ENCODE data around the gene ATG12. TPM values are rescaled to one million over a fixed set of nuclear protein-coding genes. Genes with fewer than 3 reads are reported as not detected.

ATG12 gene
- total and polyA plus RNA-seq, 2 experiments from 2014 or later, result 66.0 to 85.7 TPM

DNA sequence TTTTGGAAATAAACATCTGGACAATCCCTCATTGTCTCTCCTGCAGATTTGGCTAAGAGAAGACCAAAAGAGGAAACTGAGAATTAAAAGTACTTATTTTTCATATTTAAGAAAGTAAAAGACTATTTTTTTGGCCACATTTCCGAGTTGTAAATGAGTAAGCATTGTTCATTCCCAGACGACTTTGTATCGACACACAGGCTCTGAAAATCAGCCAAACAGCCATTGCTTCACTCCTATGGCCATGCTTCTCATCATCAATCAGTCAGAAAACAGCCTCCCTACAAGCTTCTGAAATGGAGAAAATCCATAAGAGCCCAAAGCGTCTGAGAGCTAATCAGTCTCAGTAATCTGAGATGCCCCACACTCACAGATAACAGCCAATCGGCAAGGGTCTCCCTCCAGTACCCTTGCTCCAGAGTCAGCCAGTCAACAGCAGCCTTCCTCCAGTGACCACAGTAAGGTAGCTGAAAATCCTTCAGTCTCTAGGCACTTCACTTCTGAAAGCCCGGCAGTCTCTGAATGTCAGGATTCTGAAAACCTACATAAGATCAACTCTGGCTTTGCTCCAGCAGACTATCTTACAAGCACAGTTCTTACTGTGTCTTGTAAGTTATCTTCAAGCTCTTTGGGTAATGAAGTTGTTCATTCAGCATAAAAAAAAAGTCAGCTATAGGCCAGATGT lies 55.8 kb downstream of the ATG12 start:
- DNase-seq (ENCODE audit: low spot score), result no peak
- no peaks in the 10 kb centered on the region for H3K36me3 ChIP-seq (replicated peaks; ENCODE audit: insufficient read depth, low read depth)
- no peaks in the 10 kb centered on the region for H3K9me3 ChIP-seq (ENCODE audit: low read depth)
- H3K27me3 ChIP-seq, result no peaks in the 10 kb centered on the region
- 44% methylated on average over 6 of the region's 6 CpGs for WGBS (ENCODE audit: low lambda C conversion rate, missing lambda C conversion rate)
- H4K20me1 ChIP-seq (ENCODE audit: insufficient read depth, poor library complexity, severe bottlenecking), result no peaks in the 10 kb centered on the region
- H3K4me2 ChIP-seq, result no peak overlapping the region
- H3K27ac ChIP-seq, result no peak overlapping the region
- H3K4me1 ChIP-seq (ENCODE audit: insufficient read depth), result no peaks in the 10 kb centered on the region
- no peak overlapping the region for H2AFZ ChIP-seq
- no peaks in the 10 kb centered on the region for H3K79me2 ChIP-seq
- H3K9me2 ChIP-seq (replicated peaks; ENCODE audit: insufficient read depth), result no peaks in the 10 kb centered on the region
- TF ChIP-seq EZH2phosphoT487 (IDR thresholded peaks at IDR 0.05; ENCODE audit: low read depth, severe bottlenecking, unreplicated experiment) (no peak), EZH2 (IDR thresholded peaks at IDR 0.05; ENCODE audit: borderline replicate concordance) (no peak)
- TF ChIP-seq, protein P1, sequence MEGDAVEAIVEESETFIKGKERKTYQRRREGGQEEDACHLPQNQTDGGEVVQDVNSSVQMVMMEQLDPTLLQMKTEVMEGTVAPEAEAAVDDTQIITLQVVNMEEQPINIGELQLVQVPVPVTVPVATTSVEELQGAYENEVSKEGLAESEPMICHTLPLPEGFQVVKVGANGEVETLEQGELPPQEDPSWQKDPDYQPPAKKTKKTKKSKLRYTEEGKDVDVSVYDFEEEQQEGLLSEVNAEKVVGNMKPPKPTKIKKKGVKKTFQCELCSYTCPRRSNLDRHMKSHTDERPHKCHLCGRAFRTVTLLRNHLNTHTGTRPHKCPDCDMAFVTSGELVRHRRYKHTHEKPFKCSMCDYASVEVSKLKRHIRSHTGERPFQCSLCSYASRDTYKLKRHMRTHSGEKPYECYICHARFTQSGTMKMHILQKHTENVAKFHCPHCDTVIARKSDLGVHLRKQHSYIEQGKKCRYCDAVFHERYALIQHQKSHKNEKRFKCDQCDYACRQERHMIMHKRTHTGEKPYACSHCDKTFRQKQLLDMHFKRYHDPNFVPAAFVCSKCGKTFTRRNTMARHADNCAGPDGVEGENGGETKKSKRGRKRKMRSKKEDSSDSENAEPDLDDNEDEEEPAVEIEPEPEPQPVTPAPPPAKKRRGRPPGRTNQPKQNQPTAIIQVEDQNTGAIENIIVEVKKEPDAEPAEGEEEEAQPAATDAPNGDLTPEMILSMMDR (IDR thresholded peaks at IDR 0.05; ENCODE audit: poor library complexity), result no peak
- no peak overlapping the region for H3K4me3 ChIP-seq

DNA sequence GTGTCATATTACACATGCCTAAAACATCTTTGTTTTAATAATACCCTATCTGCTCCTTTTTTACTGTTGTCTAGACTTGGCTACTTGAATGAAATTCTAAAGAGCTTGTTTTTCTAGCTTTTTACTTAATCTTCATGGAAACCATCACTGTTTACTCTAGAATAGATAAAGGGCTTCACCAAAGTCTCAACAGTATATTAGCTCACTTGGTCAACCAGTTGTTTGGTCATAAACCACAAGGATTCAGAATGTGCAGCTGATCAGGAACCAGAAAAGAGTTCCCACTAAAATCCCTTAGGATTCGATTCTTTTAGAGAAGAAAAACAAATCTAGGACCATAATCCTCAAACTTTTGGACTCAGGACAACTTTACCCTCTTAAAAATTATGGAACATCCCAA lies 62.9 kb downstream of the ATG12 start:
- 26% methylated on average over 1 of the region's 1 CpG for WGBS (ENCODE audit: low lambda C conversion rate, missing lambda C conversion rate)
- no peak overlapping the region for H3K4me3 ChIP-seq
- no peak overlapping the region for H3K27ac ChIP-seq
- H3K9me2 ChIP-seq (replicated peaks; ENCODE audit: insufficient read depth), result no peaks in the 10 kb centered on the region
- H4K20me1 ChIP-seq (ENCODE audit: insufficient read depth, poor library complexity, severe bottlenecking), result no peaks in the 10 kb centered on the region
- DNase-seq (ENCODE audit: low spot score), result no peak
- no peaks in the 10 kb centered on the region for H3K36me3 ChIP-seq (replicated peaks; ENCODE audit: insufficient read depth, low read depth)
- H2AFZ ChIP-seq, result no peak overlapping the region
- H3K4me1 ChIP-seq (ENCODE audit: insufficient read depth), result no peaks in the 10 kb centered on the region
- no peak overlapping the region for H3K4me2 ChIP-seq
- no peaks in the 10 kb centered on the region for H3K27me3 ChIP-seq
- no peaks in the 10 kb centered on the region for H3K9me3 ChIP-seq (ENCODE audit: low read depth)
- H3K79me2 ChIP-seq, result no peaks in the 10 kb centered on the region
- TF ChIP-seq EZH2phosphoT487 (IDR thresholded peaks at IDR 0.05; ENCODE audit: low read depth, severe bottlenecking, unreplicated experiment) (no peak), EZH2 (IDR thresholded peaks at IDR 0.05; ENCODE audit: borderline replicate concordance) (no peak)
- TF ChIP-seq, protein P1 (IDR thresholded peaks at IDR 0.05; ENCODE audit: poor library complexity), result no peak

Other genes starting within 250 kb of the ATG12 start
- gene TICAM2, start 239.1 kb downstream of the ATG12 start, total RNA-seq, result 2.1 TPM in 1 of 2 replicates, not detected in the other
- gene TICAM2, start 239.1 kb downstream of the ATG12 start, polyA plus RNA-seq, result 2.5 TPM in 2 replicates
- gene TMED7, start 215.5 kb downstream of the ATG12 start, total RNA-seq, result 184 and 214 TPM in 2 replicates
- 75.3 and 88.1 TPM in 2 replicates for gene TMED7, start 215.5 kb downstream of the ATG12 start, polyA plus RNA-seq
- gene CDO1, start 24.9 kb downstream of the ATG12 start, total RNA-seq, result 29.5 and 29.8 TPM in 2 replicates
- gene CDO1, start 24.9 kb downstream of the ATG12 start, polyA plus RNA-seq, result 8.4 and 17.5 TPM in 2 replicates
- gene AP3S1, start 370 bp upstream of the ATG12 start, total RNA-seq, result 122 and 362 TPM in 2 replicates
- gene AP3S1, start 370 bp upstream of the ATG12 start, polyA plus RNA-seq, result 130 and 148 TPM in 2 replicates
- 0.36 and 0.43 TPM in 2 replicates for gene LVRN, start 120.9 kb upstream of the ATG12 start, total RNA-seq
- not detected in 2 replicates for gene LVRN, start 120.9 kb upstream of the ATG12 start, polyA plus RNA-seq
- gene ARL14EPL, start 190.9 kb upstream of the ATG12 start, total RNA-seq, result 0.07 TPM in 1 of 2 replicates, not detected in the other
- not detected in 2 replicates for gene ARL14EPL, start 190.9 kb upstream of the ATG12 start, polyA plus RNA-seq
- 52.2 and 62.6 TPM in 2 replicates for gene COMMD10, start 243.5 kb upstream of the ATG12 start, total RNA-seq
- 37.6 and 37.7 TPM in 2 replicates for gene COMMD10, start 243.5 kb upstream of the ATG12 start, polyA plus RNA-seq

Data from hepatocyte (in vitro differentiated cells).